Stimulated activated naive CD8-positive, alpha-beta T cell treated with anti-CD3 and anti-CD28 coated beads, Interleukin-15, Interleukin-2, amounts not matched to agents 100 ng/mL and 50 ng/mL, for 24 hours (primary cell): ENCODE data around the gene GPA33.
A peak's percentile ranks its signal among the peaks of the same experiment; 100 is the strongest.

ENCODE experiments used
- H3K27ac Mint-ChIP-seq: one replicate; pipeline ENCODE4 v1.8.0; 2021; ENCODE audit warnings: mild to moderate bottlenecking, mixed read lengths
- H3K27me3 Mint-ChIP-seq: one replicate; pipeline ENCODE4 v1.8.0; 2021; ENCODE audit warnings: mixed read lengths
- H3K36me3 Mint-ChIP-seq: one replicate; pipeline ENCODE4 v1.8.0; 2021; ENCODE audit warnings: low read depth, mixed read lengths
- H3K4me1 Mint-ChIP-seq: one replicate; pipeline ENCODE4 v1.8.0; 2021; ENCODE audit warnings: low read depth, mixed read lengths
- H3K4me3 Mint-ChIP-seq: one replicate; pipeline ENCODE4 v1.8.0; 2021; ENCODE audit warnings: mild to moderate bottlenecking, mixed read lengths
- H3K9me3 Mint-ChIP-seq: one replicate; pipeline ENCODE4 v1.8.0; 2021; ENCODE audit warnings: mixed read lengths

The GPA33 gene

DNA sequence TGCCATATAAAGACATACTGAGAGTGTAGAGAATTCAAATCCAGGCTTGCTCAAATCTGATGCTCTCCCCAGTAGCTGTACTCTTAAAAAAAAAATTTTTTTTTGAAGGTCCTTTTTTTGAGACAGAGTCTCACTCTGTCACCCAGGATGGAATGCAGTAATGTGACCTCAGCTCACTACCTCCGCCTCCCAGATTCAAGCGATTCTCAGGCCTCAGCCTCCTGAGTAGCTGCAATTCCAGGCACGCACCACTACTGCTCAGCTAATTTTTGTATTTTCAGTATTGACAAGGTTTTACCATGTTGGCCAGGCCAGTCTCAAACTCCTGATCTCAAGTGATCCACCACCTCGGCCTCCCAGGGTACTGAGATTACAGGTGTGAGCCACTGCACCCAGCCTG lies 32.4 kb upstream of the GPA33 start:
- peaks cover 14% of the 10 kb centered on the region for H3K27me3 Mint-ChIP-seq
- no peaks in the 10 kb centered on the region for H3K9me3 Mint-ChIP-seq
- no peaks in the 10 kb centered on the region for H3K36me3 Mint-ChIP-seq
- no peak overlapping the region for H3K4me3 Mint-ChIP-seq
- H3K27ac Mint-ChIP-seq = no peak overlapping the region
- peaks cover 3% of the 10 kb centered on the region for H3K4me1 Mint-ChIP-seq

GRCh38 chr1:167122121-167122480 lies 31.9 kb upstream of the GPA33 start:
- H3K27ac Mint-ChIP-seq = no peak overlapping the region
- H3K4me1 Mint-ChIP-seq = peaks cover 3% of the 10 kb centered on the region
- H3K9me3 Mint-ChIP-seq = no peaks in the 10 kb centered on the region
- no peaks in the 10 kb centered on the region for H3K36me3 Mint-ChIP-seq
- H3K4me3 Mint-ChIP-seq = peak overlapping the region; percentile 15
- H3K27me3 Mint-ChIP-seq = peaks cover 10% of the 10 kb centered on the region

DNA sequence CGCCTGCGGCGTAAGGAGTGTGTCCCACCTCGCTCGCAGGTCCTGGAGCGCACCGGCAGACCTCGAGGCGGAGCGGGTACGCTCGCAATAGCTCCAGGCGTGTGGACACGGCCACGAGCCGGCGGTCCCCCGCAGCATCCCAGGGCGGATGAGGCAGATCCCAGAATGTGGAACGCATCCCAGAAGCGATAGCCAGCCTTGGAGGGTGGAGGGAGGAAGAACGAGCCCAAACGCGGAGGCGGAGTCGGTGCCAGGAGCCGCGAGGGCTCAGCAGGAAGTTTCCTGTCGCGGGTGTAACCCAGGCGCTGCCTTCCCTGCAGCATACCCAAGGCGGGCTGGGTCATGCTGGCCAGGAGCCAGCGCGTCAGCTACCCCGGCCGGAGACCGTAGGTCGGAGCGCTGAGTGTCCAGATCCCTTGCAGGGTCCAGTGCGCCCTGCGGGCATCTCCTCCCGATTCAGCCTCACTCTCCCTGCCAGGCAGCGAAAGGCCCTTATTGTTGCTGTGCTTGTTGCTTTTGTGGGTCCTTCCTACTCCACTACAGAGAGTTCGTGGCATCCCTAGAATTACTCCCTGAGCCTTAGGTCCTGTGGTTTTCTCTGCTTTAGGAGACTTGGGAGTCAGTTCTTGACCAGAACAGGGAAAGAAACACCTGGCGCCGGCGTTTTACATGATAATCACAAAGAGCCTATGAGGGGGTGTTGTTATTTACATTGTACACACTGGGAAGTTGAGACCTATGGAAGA lies 31.4 kb upstream of the GPA33 start:
- Mint-ChIP-seq H3K4me1 (peaks cover 3% of the 10 kb centered on the region), H3K4me3 (peak overlapping the region; percentile 82), H3K36me3 (no peaks in the 10 kb centered on the region), H3K27me3 (peaks cover 10% of the 10 kb centered on the region), H3K9me3 (no peaks in the 10 kb centered on the region), H3K27ac (peak overlapping the region; percentile 49)

DNA sequence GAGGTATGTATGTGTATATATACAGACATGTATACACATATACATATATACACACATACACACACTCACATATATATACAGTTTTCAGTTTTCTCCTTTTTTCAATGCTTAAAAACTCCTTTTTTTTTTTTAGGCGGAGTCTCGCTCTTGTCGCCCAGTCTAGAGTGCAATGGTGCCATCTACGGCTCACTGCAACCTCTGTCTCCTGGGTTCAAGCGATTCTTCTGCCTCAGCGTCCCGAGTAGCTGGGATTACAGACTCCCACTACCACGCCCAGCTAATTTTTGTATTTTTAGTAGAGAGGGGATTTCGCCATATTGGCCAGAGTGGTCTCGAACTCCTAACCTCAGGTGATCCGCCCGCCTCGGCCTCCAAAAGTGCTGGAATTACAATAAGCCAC lies 30.7 kb upstream of the GPA33 start:
- peak overlapping the region; percentile 49 for H3K27ac Mint-ChIP-seq
- H3K27me3 Mint-ChIP-seq = peaks cover 10% of the 10 kb centered on the region
- peak overlapping the region; percentile 82 for H3K4me3 Mint-ChIP-seq
- no peaks in the 10 kb centered on the region for H3K36me3 Mint-ChIP-seq
- peaks cover 3% of the 10 kb centered on the region for H3K4me1 Mint-ChIP-seq
- H3K9me3 Mint-ChIP-seq = no peaks in the 10 kb centered on the region

- H3K9me3 Mint-ChIP-seq = no peaks in the 10 kb centered on the region
- no peak overlapping the region for H3K4me3 Mint-ChIP-seq
- H3K27me3 Mint-ChIP-seq = peaks cover 10% of the 10 kb centered on the region
- H3K27ac Mint-ChIP-seq = no peak overlapping the region
- no peaks in the 10 kb centered on the region for H3K36me3 Mint-ChIP-seq
- H3K4me1 Mint-ChIP-seq = peaks cover 10% of the 10 kb centered on the region
Observed at GRCh38 chr1:167119696-167120095, 29.5 kb upstream of the GPA33 start.

GRCh38 chr1:167118188-167118587 lies 28.0 kb upstream of the GPA33 start:
- Mint-ChIP-seq H3K27ac (no peak overlapping the region), H3K4me1 (peaks cover 13% of the 10 kb centered on the region), H3K4me3 (no peak overlapping the region), H3K27me3 (peaks cover 10% of the 10 kb centered on the region), H3K36me3 (no peaks in the 10 kb centered on the region), H3K9me3 (no peaks in the 10 kb centered on the region)

- Mint-ChIP-seq H3K36me3 (no peaks in the 10 kb centered on the region), H3K4me3 (no peak overlapping the region), H3K9me3 (no peaks in the 10 kb centered on the region), H3K4me1 (peaks cover 13% of the 10 kb centered on the region), H3K27me3 (peaks cover 10% of the 10 kb centered on the region), H3K27ac (no peak overlapping the region)
Observed at GRCh38 chr1:167117225-167117624, 27.0 kb upstream of the GPA33 start.

- Mint-ChIP-seq H3K4me1 (peaks cover 11% of the 10 kb centered on the region), H3K4me3 (no peak overlapping the region), H3K27ac (no peak overlapping the region), H3K27me3 (peaks cover 8% of the 10 kb centered on the region), H3K9me3 (no peaks in the 10 kb centered on the region), H3K36me3 (no peaks in the 10 kb centered on the region)
Observed at GRCh38 chr1:167116174-167116573, 26.0 kb upstream of the GPA33 start.

GRCh38 chr1:167115655-167116054 lies 25.5 kb upstream of the GPA33 start:
- Mint-ChIP-seq H3K4me3 (no peak overlapping the region), H3K4me1 (peaks cover 15% of the 10 kb centered on the region), H3K27me3 (peaks cover 7% of the 10 kb centered on the region), H3K27ac (no peak overlapping the region), H3K9me3 (no peaks in the 10 kb centered on the region), H3K36me3 (no peaks in the 10 kb centered on the region)

DNA sequence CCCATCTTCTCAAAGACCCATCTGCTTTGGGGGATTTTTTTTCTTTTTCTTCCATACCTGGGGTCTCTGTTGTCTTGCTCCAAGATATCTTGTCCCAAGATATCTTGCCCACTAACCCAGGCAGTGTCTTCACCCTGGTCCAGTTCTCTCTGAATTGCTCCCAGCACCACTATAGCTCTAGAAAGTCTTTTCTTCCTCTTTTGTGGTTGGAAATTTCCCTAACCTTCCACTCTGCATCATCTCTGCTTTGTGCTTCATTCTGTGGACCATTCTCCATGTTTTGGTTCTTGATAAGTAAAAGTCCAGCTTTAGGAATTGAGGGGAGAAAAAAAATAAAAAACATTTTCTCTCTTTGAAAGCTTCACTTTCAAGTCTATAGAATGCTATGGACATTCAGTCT lies 24.5 kb upstream of the GPA33 start:
- H3K36me3 Mint-ChIP-seq = no peaks in the 10 kb centered on the region
- no peak overlapping the region for H3K27ac Mint-ChIP-seq
- H3K4me3 Mint-ChIP-seq = no peak overlapping the region
- peaks cover 3% of the 10 kb centered on the region for H3K27me3 Mint-ChIP-seq
- no peaks in the 10 kb centered on the region for H3K9me3 Mint-ChIP-seq
- H3K4me1 Mint-ChIP-seq = peaks cover 24% of the 10 kb centered on the region

DNA sequence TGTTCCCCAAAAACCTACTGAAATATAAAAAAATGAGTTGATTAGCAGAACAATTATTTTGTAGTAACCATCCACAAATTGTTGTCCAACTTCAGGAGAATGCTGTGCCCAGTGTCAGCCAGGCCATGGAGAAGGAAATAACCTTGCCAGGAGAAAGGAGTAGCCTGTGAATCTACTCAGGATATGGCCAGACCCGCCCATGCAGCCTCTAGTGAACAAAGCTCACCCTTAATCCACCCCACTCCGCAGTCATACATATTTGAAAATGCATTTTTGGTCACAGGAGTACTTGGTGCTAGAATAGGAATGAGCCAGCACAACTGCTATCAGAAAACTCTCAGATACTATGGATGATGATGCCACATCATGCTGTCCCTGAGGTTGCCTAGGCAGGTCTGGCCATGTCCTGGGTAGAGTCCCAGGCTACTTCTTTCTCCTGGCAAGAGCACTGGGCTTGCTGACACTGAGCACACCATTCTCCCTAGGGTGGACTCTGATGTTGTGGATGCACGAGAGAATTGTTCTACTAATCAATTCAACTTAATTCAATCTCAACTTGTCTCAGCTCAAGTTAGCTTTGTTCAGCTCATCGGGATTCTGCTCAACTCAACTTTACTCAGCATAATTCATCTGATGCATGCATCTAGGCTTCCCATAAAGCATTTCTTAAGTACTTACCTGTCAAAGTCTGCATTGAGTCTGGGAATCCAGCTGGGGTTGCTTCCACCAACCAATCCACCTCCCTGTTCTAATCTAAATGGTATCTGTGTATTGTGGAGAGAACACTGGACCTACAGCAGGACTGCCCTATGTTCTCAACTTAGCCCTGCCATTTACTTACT lies 21.9 kb upstream of the GPA33 start:
- peaks cover 40% of the 10 kb centered on the region for H3K4me1 Mint-ChIP-seq
- no peaks in the 10 kb centered on the region for H3K36me3 Mint-ChIP-seq
- no peaks in the 10 kb centered on the region for H3K27me3 Mint-ChIP-seq
- no peak overlapping the region for H3K27ac Mint-ChIP-seq
- no peaks in the 10 kb centered on the region for H3K9me3 Mint-ChIP-seq
- H3K4me3 Mint-ChIP-seq = no peak overlapping the region

DNA sequence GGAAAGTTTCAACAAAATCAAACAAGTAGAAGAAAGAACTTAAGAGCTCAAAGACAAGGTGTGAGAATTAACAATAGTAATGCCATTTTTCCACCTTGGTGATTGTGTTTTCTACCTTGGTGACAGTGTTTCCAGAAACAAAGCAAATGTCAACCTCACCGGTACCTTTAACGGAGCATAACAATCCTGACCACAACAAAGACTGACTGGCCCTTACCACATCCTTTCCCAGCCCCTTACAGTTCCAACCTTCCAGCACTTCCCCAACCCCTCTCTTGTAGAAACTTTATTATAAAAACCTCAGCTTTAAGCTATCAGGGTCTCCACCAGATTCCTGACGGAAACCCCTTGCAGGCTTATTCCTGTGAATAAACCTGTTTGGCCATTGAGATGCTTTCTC lies 20.4 kb upstream of the GPA33 start:
- no peaks in the 10 kb centered on the region for H3K27me3 Mint-ChIP-seq
- no peaks in the 10 kb centered on the region for H3K9me3 Mint-ChIP-seq
- peak overlapping the region; percentile 46 for H3K27ac Mint-ChIP-seq
- H3K4me3 Mint-ChIP-seq = peak overlapping the region; percentile 8
- no peaks in the 10 kb centered on the region for H3K36me3 Mint-ChIP-seq
- H3K4me1 Mint-ChIP-seq = peaks cover 45% of the 10 kb centered on the region

- H3K27ac Mint-ChIP-seq = peak overlapping the region; percentile 32
- peaks cover 50% of the 10 kb centered on the region for H3K4me1 Mint-ChIP-seq
- no peak overlapping the region for H3K4me3 Mint-ChIP-seq
- no peaks in the 10 kb centered on the region for H3K36me3 Mint-ChIP-seq
- no peaks in the 10 kb centered on the region for H3K27me3 Mint-ChIP-seq
- H3K9me3 Mint-ChIP-seq = no peaks in the 10 kb centered on the region
Observed at GRCh38 chr1:167109125-167109524, 18.9 kb upstream of the GPA33 start.

DNA sequence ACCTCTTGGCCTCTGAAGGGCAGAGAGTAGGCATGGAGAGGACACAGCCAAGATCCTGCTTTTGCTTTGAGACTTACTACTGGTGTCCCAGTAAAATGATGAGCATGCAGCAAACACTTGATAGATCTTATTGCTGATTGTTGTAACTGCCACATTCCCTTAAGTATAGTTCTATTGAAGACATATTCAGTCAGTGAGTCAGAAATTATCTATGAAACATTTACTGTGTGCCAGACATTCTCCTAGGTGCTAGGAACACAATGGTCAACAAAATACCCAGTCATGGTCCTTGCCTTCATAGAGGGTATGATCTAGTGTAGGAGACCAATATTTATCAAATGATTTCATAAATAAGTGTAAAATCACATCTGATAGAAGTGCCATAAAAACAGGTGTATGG lies 17.3 kb upstream of the GPA33 start:
- Mint-ChIP-seq H3K36me3 (no peaks in the 10 kb centered on the region), H3K27me3 (no peaks in the 10 kb centered on the region), H3K4me3 (no peak overlapping the region), H3K4me1 (peaks cover 63% of the 10 kb centered on the region), H3K27ac (no peak overlapping the region), H3K9me3 (no peaks in the 10 kb centered on the region)

GRCh38 chr1:167106119-167106461 lies 15.9 kb upstream of the GPA33 start:
- Mint-ChIP-seq H3K27me3 (no peaks in the 10 kb centered on the region), H3K4me3 (no peak overlapping the region), H3K4me1 (peaks cover 62% of the 10 kb centered on the region), H3K9me3 (no peaks in the 10 kb centered on the region), H3K27ac (no peak overlapping the region), H3K36me3 (no peaks in the 10 kb centered on the region)
